IMR-90 (cell line): Measurements from ENCODE around the gene VPS41. TPM values are rescaled to one million over a fixed set of nuclear protein-coding genes. Genes with fewer than 3 reads are reported as not detected.

Source experiments
- ATAC-seq: fragments of 200-7000 bp; cut with Tn5 transposase; 2 replicates; pipeline ENCODE4 v1.9.1; 2020; ENCODE audit warnings: low read depth, mild to moderate bottlenecking, moderate library complexity
- BruUV-seq: library from RNA; stranded (reverse); fragments of 400-500 nt; replicated peaks from 2 replicates; lab custom pipeline; 2021; lab: Mats Ljungman, UMichigan
- CTCF ChIA-PET: fragments of 300-600 bp; formaldehyde crosslinking; extraction: SDS; loops from one replicate; lab custom pipeline; 2021; ENCODE audit warnings: antibody characterized with exemption; lab: Yijun Ruan, JAX
- POLR2A ChIA-PET: fragments of 300-600 bp; sonication (Branson Sonifier 250); formaldehyde crosslinking; loops from one replicate; lab custom pipeline; 2022; ENCODE audit warnings: antibody characterized with exemption; ENCODE audit not compliant: unreplicated experiment; lab: Charles Lee
- DNase-seq: peaks from one replicate; pipeline ENCODE4 v3.0.0; 2013
- H2AFZ ChIP-seq: replicated peaks from 2 replicates; pipeline ENCODE3; 2013; ENCODE audit warnings: low read length, mild to moderate bottlenecking; ENCODE audit not compliant: poor library complexity
- H2AK5ac ChIP-seq: 2 replicates; pipeline ENCODE4 v1.6.1; 2013; ENCODE audit warnings: low read depth, low read length, inconsistent platforms
- H2AK9ac ChIP-seq: replicated peaks from 2 replicates; pipeline ENCODE3; 2013; ENCODE audit warnings: mild to moderate bottlenecking, low read depth, low read length, moderate library complexity; ENCODE audit not compliant: poor library complexity
- H2BK120ac ChIP-seq: 2 replicates; pipeline ENCODE4 v1.6.1; 2013; ENCODE audit warnings: low read depth, low read length, inconsistent platforms
- H2BK15ac ChIP-seq: 3 replicates; pipeline ENCODE4 v1.6.1; 2013; ENCODE audit warnings: low read depth, low read length, inconsistent platforms
- H2BK20ac ChIP-seq: 2 replicates; pipeline ENCODE4 v1.6.1; 2013; ENCODE audit warnings: low read depth, mild to moderate bottlenecking, inconsistent platforms, low read length, moderate library complexity
- H2BK5ac ChIP-seq: 2 replicates; pipeline ENCODE4 v1.6.1; 2013; ENCODE audit warnings: mild to moderate bottlenecking, low read depth, low read length, inconsistent platforms; ENCODE audit not compliant: poor library complexity, severe bottlenecking
- H3K14ac ChIP-seq: replicated peaks from 2 replicates; pipeline ENCODE4 v1.6.1; 2013; ENCODE audit warnings: low read depth, low read length, inconsistent platforms
- H3K18ac ChIP-seq: 2 replicates; pipeline ENCODE4 v1.6.1; 2013; ENCODE audit warnings: low read depth, low read length, control low read depth
- H3K23ac ChIP-seq: 2 replicates; pipeline ENCODE4 v1.6.1; 2013; ENCODE audit warnings: low read depth, low read length, inconsistent platforms
- H3K27ac ChIP-seq: 2 replicates; pipeline ENCODE4 v1.5.1; 2013; ENCODE audit warnings: mild to moderate bottlenecking, control low read depth, low read length; ENCODE audit not compliant: insufficient read depth
- H3K27me3 ChIP-seq: 2 replicates; pipeline ENCODE4 v1.6.1; 2013; ENCODE audit warnings: low read length; ENCODE audit not compliant: control insufficient read depth, insufficient read depth
- H3K36me3 ChIP-seq: 2 replicates; pipeline ENCODE4 v1.6.1; 2013; ENCODE audit warnings: low read length, mixed read lengths; ENCODE audit not compliant: control insufficient read depth, insufficient read depth
- H3K4ac ChIP-seq: 2 replicates; pipeline ENCODE4 v1.6.1; 2013; ENCODE audit warnings: low read depth, low read length, inconsistent platforms
- H3K4me1 ChIP-seq: 2 replicates; pipeline ENCODE4 v1.6.1; 2013; ENCODE audit warnings: low read length, mixed read lengths; ENCODE audit not compliant: control insufficient read depth, insufficient read depth
- H3K4me2 ChIP-seq: 2 replicates; pipeline ENCODE4 v1.6.1; 2013; ENCODE audit warnings: low read depth, mild to moderate bottlenecking, control low read depth, low read length, moderate library complexity
- H3K4me3 ChIP-seq: 2 replicates; pipeline ENCODE4 v1.5.1; 2013; ENCODE audit warnings: low read depth, mild to moderate bottlenecking, control low read depth, low read length, moderate library complexity; ENCODE audit not compliant: insufficient read depth
- H3K56ac ChIP-seq: 2 replicates; pipeline ENCODE4 v1.6.1; 2013; ENCODE audit warnings: low read length, inconsistent platforms; ENCODE audit not compliant: insufficient read depth; ENCODE audit errors: extremely low read depth
- H3K79me1 ChIP-seq, 2 experiments: 2 replicates each; pipeline ENCODE4 v1.6.1; 2013; ENCODE audit warnings: low read length in 2 of 2, inconsistent platforms in 1 of 2, low read depth in 1 of 2
- H3K9ac ChIP-seq: 2 replicates; pipeline ENCODE4 v1.6.1; 2013; ENCODE audit warnings: low read depth, low read length, control low read depth
- H3K9me1 ChIP-seq: 2 replicates; pipeline ENCODE4 v1.6.1; 2013; ENCODE audit warnings: low read length, inconsistent platforms; ENCODE audit not compliant: insufficient read depth
- H3K9me3 ChIP-seq: 2 replicates; pipeline ENCODE4 v1.6.1; 2013; ENCODE audit warnings: low read length; ENCODE audit not compliant: control insufficient read depth, insufficient read depth
- H4K20me1 ChIP-seq: 2 replicates; pipeline ENCODE4 v1.6.1; 2013; ENCODE audit warnings: low read length, inconsistent platforms; ENCODE audit not compliant: insufficient read depth
- H4K5ac ChIP-seq: 2 replicates; pipeline ENCODE4 v1.6.1; 2013; ENCODE audit warnings: mild to moderate bottlenecking, low read depth, low read length, control low read depth
- H4K8ac ChIP-seq, 2 experiments: 2 replicates each; pipeline ENCODE4 v1.6.1; 2013; ENCODE audit warnings: low read depth in 2 of 2, low read length in 2 of 2, control low read depth in 1 of 2, inconsistent platforms in 1 of 2
- H4K91ac ChIP-seq: 2 replicates; pipeline ENCODE4 v1.6.1; 2013; ENCODE audit warnings: low read depth, low read length, inconsistent platforms; ENCODE audit not compliant: insufficient read depth
- BHLHE40 ChIP-seq: fragments of 150-350 bp; IDR thresholded peaks from 2 replicates; pipeline ENCODE4 v1.6.1; 2016; ENCODE audit warnings: mild to moderate bottlenecking, low read depth, low read length
- CEBPB ChIP-seq: IDR thresholded peaks from 2 replicates; pipeline ENCODE4 v1.6.1; 2012; ENCODE audit warnings: low read depth, low read length, improper control_type of control experiment
- CHD1 ChIP-seq: IDR thresholded peaks from 2 replicates; pipeline ENCODE4 v1.6.1; 2012; ENCODE audit warnings: low read depth, low read length, improper control_type of control experiment
- FOS ChIP-seq: fragments of 150-350 bp; IDR thresholded peaks from 2 replicates; pipeline ENCODE4 v1.6.1; 2016; ENCODE audit warnings: low read depth, low read length
- MAFK ChIP-seq: IDR thresholded peaks from 2 replicates; pipeline ENCODE4 v1.6.1; 2012; ENCODE audit warnings: low read depth, low read length, improper control_type of control experiment
- MAZ ChIP-seq: IDR thresholded peaks from 2 replicates; pipeline ENCODE4 v1.6.1; 2012; ENCODE audit warnings: low read depth, mild to moderate bottlenecking, low read length, improper control_type of control experiment, moderate library complexity, borderline replicate concordance
- MXI1 ChIP-seq: IDR thresholded peaks from 2 replicates; pipeline ENCODE4 v1.6.1; 2012; ENCODE audit warnings: low read depth, mild to moderate bottlenecking, low read length, moderate library complexity, borderline replicate concordance
- NFE2L2 ChIP-seq: fragments of 150-350 bp; IDR thresholded peaks from 2 replicates; pipeline ENCODE4 v1.6.1; 2016; ENCODE audit warnings: low read depth, mild to moderate bottlenecking, low read length
- POLR2A ChIP-seq: IDR thresholded peaks from 2 replicates; pipeline ENCODE4 v1.6.1; 2012; ENCODE audit warnings: mild to moderate bottlenecking, low read depth, low read length
- RAD21 ChIP-seq: IDR thresholded peaks from 2 replicates; pipeline ENCODE4 v1.6.1; 2012; ENCODE audit warnings: low read length, improper control_type of control experiment
- RCOR1 ChIP-seq: IDR thresholded peaks from 2 replicates; pipeline ENCODE4 v1.6.1; 2012; ENCODE audit warnings: mild to moderate bottlenecking, low read length, improper control_type of control experiment; ENCODE audit not compliant: insufficient replicate concordance
- RFX5 ChIP-seq: IDR thresholded peaks from 2 replicates; pipeline ENCODE4 v1.8.0; 2012; ENCODE audit warnings: low read depth, mild to moderate bottlenecking, low read length, moderate library complexity
- SMC3 ChIP-seq: fragments of 150-350 bp; IDR thresholded peaks from 2 replicates; pipeline ENCODE4 v1.6.1; 2016; ENCODE audit warnings: low read depth, mild to moderate bottlenecking, antibody characterized with exemption, low read length, moderate library complexity
- WGBS, 2 experiments: methylation state at CpG; one replicate each; pipeline versions ENCODE4 v1.1.5 to v1.1.7; 2013; ENCODE audit warnings: missing lambda C conversion rate in 2 of 2; ENCODE audit not compliant: insufficient read length in 1 of 2; ENCODE audit errors: extremely low coverage in 2 of 2; 5-methylcytosine and 5-hydroxymethylcytosine counted together
- dilution Hi-C: fragments of 300-500 bp; cut with HindIII; formaldehyde crosslinking; loops from one replicate; pipeline ENCODE4 v1.14.3; 2018; ENCODE audit warnings: low sequenced_read_pairs; ENCODE audit not compliant: unreplicated experiment
- in situ Hi-C: fragments of 300-500 bp; cut with MboI; formaldehyde crosslinking; loops from 3 replicates; pipeline ENCODE4 v1.14.3; 2019; ENCODE audit warnings: low sequenced_read_pairs, inconsistent platforms, mixed read lengths
- intact Hi-C: fragments of 100-400 bp; cut with micrococcal nuclease; formaldehyde crosslinking; loops from 2 replicates; pipeline ENCODE4 v1.10.0; 2022
- polyA plus RNA-seq, 3 experiments: library from polyadenylated mRNA; depleted of rRNA; stranded (reverse); fragments of >200 nt; gene quantifications; 2 replicates each; pipeline ENCODE4 v1.2.3, GENCODE V29; 2012; ENCODE audit warnings: low replicate concordance in 1 of 3
- total RNA-seq: library from RNA; depleted of rRNA; stranded (reverse); fragments of >200 nt; gene quantifications from 2 replicates; pipeline ENCODE4 v1.2.3, GENCODE V29; 2012
- TF ChIP-seq, protein P1 (sequence below): fragments of 150-350 bp; IDR thresholded peaks from 2 replicates; pipeline ENCODE4 v1.6.1; 2017; ENCODE audit warnings: mild to moderate bottlenecking, antibody characterized with exemption, low read length, low read depth
- TF ChIP-seq, protein P2 (sequence below): fragments of 150-350 bp; IDR thresholded peaks from 2 replicates; pipeline ENCODE4 v1.6.1; 2016; ENCODE audit warnings: low read depth, mild to moderate bottlenecking, low read length, moderate library complexity, borderline replicate concordance
- TF ChIP-seq, protein P3 (sequence below): conservative IDR thresholded peaks from 2 replicates; pipeline ENCODE4 v1.5.1; 2012; ENCODE audit warnings: mild to moderate bottlenecking, low read depth, low read length, improper control_type of control experiment

Gene VPS41
- total and polyA plus RNA-seq, 2 of the 4 experiments (the other 2 are of a cell fraction): 16.0 to 28.0 TPM

DNA sequence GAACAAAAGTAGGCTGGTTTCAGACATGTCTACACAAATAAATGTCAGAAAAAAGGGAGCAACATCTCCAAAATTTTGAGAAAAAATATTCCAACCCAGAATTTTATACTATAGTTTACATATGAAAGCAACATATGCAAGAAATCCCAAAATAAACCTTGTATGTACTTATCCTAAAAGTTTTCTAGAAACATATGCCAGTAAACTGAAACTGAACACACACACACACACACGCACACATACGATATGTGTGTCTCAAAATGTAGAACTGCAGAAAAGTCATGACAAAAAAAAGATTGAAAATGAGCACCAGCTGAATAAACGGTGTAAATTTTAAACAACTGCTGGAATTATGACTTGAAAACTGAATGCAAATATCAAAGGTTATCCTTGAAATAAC lies 81.0 kb downstream of the VPS41 start:
- H3K36me3 ChIP-seq: no peaks in the 10 kb centered on the region
- no peak overlapping the region for H2BK5ac ChIP-seq
- WGBS, 2 experiments: no CpG with 5 or more reads among the region's 3 CpGs
- dilution Hi-C loops (no loop called here), intact Hi-C loops (no loop called here), in situ Hi-C loops (loop anchor here (25.0 kb wide), 1 partner anchor 909 kb away; no protein-coding TSS in a partner anchor)
- no peak overlapping the region for H4K8ac ChIP-seq
- no peak overlapping the region for H3K4me3 ChIP-seq
- no peak overlapping the region for H3K14ac ChIP-seq
- POLR2A ChIA-PET: no interaction called here
- H3K9ac ChIP-seq: no peak overlapping the region
- H2BK120ac ChIP-seq: no peak overlapping the region
- no peak overlapping the region for H2AK5ac ChIP-seq
- no peak overlapping the region for H3K27ac ChIP-seq
- H3K4me1 ChIP-seq: peaks cover 4% of the 10 kb centered on the region; the same call in 1 of the 2 replicates
- H3K9me3 ChIP-seq: peaks cover 2% of the 10 kb centered on the region; the same call in 1 of the 2 replicates
- no TSS peak for BruUV-seq
- H2AK9ac ChIP-seq: no peak overlapping the region
- no peak overlapping the region for H3K4ac ChIP-seq
- no peak for ATAC-seq
- CTCF ChIA-PET: interaction anchor here (0.7 kb wide), 1 partner anchor 12 kb away, joined by 3 read pairs; no protein-coding TSS in a partner anchor
- H3K27me3 ChIP-seq: no peaks in the 10 kb centered on the region
- H3K18ac ChIP-seq: no peak overlapping the region
- TF ChIP-seq NFE2L2 (no peak), POLR2A (no peak), CHD1 (no peak), RAD21 (no peak), FOS (no peak), MAFK (no peak), RCOR1 (no peak), CEBPB (no peak), MXI1 (no peak), SMC3 (no peak), RFX5 (no peak), MAZ (no peak), BHLHE40 (no peak)
- TF ChIP-seq, protein P1, sequence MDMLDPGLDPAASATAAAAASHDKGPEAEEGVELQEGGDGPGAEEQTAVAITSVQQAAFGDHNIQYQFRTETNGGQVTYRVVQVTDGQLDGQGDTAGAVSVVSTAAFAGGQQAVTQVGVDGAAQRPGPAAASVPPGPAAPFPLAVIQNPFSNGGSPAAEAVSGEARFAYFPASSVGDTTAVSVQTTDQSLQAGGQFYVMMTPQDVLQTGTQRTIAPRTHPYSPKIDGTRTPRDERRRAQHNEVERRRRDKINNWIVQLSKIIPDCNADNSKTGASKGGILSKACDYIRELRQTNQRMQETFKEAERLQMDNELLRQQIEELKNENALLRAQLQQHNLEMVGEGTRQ: no peak
- TF ChIP-seq, protein P2, sequence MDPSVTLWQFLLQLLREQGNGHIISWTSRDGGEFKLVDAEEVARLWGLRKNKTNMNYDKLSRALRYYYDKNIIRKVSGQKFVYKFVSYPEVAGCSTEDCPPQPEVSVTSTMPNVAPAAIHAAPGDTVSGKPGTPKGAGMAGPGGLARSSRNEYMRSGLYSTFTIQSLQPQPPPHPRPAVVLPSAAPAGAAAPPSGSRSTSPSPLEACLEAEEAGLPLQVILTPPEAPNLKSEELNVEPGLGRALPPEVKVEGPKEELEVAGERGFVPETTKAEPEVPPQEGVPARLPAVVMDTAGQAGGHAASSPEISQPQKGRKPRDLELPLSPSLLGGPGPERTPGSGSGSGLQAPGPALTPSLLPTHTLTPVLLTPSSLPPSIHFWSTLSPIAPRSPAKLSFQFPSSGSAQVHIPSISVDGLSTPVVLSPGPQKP: no peak
- TF ChIP-seq, protein P3, sequence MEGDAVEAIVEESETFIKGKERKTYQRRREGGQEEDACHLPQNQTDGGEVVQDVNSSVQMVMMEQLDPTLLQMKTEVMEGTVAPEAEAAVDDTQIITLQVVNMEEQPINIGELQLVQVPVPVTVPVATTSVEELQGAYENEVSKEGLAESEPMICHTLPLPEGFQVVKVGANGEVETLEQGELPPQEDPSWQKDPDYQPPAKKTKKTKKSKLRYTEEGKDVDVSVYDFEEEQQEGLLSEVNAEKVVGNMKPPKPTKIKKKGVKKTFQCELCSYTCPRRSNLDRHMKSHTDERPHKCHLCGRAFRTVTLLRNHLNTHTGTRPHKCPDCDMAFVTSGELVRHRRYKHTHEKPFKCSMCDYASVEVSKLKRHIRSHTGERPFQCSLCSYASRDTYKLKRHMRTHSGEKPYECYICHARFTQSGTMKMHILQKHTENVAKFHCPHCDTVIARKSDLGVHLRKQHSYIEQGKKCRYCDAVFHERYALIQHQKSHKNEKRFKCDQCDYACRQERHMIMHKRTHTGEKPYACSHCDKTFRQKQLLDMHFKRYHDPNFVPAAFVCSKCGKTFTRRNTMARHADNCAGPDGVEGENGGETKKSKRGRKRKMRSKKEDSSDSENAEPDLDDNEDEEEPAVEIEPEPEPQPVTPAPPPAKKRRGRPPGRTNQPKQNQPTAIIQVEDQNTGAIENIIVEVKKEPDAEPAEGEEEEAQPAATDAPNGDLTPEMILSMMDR: no peak
- H2BK15ac ChIP-seq: no peak overlapping the region
- no peak overlapping the region for H3K4me2 ChIP-seq
- no peaks in the 10 kb centered on the region for H4K20me1 ChIP-seq
- no peak overlapping the region for H4K91ac ChIP-seq
- no peak overlapping the region for H2BK20ac ChIP-seq
- H2AFZ ChIP-seq: no peak overlapping the region
- no peak overlapping the region for H4K5ac ChIP-seq
- H3K79me1 ChIP-seq: no peaks in the 10 kb centered on the region; a peak in 1 of 4 replicates
- H3K56ac ChIP-seq: no peak overlapping the region
- no peak for DNase-seq
- peaks cover 3% of the 10 kb centered on the region; the same call in 1 of the 2 replicates for H3K9me1 ChIP-seq
- no peak overlapping the region for H3K23ac ChIP-seq
